Airway epithelial cell (primary cell): ENCODE measurements around the gene USP27X. TPM values are rescaled to one million over a fixed set of nuclear protein-coding genes. Genes with fewer than 3 reads are reported as not detected.

Experiments
- total RNA-seq: library from RNA; depleted of rRNA; stranded (reverse); fragments of >200 nt; gene quantifications from 2 replicates; pipeline ENCODE4 v1.2.3, GENCODE V29; 2015

Gene USP27X
- total RNA-seq: 1.2 and 2.0 TPM in 2 replicates

DNA sequence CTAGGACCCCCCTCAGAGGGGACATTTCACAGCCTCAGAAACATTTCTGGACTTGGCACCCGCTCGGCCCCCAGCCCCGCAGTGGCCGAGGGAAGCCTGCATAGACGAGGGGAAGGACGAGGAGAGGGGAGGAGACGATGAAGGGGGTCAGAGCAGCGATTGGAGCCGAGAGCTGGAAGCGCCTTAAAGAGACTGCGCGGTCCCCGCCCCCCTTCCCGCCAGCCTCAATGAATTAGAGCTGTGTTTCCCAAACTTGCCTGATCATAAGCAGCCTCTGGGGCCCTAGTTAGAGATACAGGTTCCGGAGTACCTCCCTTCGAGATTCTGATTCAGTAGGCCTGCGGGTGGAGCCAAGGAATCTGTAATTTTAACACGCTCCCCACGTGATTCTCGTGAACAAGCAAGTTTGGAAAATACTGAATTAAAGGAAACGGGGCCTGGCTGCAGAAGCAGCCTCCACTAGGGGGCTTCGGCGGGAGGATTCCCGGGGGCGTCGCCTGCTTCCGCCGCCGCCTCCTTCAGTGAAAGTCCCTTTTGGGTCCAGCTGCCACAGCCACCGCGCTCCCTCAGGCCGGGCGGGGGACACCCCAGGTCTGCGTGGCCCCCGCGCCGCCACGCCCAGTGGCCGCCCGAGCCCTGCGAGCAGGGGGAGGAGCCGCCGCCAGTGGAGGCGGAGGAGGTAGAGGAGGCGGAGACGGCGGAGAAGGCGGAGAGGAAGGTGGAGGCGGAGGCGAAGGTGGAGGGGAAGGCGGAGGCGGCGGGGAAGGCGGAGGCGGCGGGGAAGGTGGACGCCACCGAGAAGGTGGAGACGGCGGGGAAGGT is at the start of gene USP27X:
TSS of gene USP27X (plus strand) at position 651 of the 822 bp plus-strand sequence. CDS start 824 bp downstream, outside the sequence.

DNA sequence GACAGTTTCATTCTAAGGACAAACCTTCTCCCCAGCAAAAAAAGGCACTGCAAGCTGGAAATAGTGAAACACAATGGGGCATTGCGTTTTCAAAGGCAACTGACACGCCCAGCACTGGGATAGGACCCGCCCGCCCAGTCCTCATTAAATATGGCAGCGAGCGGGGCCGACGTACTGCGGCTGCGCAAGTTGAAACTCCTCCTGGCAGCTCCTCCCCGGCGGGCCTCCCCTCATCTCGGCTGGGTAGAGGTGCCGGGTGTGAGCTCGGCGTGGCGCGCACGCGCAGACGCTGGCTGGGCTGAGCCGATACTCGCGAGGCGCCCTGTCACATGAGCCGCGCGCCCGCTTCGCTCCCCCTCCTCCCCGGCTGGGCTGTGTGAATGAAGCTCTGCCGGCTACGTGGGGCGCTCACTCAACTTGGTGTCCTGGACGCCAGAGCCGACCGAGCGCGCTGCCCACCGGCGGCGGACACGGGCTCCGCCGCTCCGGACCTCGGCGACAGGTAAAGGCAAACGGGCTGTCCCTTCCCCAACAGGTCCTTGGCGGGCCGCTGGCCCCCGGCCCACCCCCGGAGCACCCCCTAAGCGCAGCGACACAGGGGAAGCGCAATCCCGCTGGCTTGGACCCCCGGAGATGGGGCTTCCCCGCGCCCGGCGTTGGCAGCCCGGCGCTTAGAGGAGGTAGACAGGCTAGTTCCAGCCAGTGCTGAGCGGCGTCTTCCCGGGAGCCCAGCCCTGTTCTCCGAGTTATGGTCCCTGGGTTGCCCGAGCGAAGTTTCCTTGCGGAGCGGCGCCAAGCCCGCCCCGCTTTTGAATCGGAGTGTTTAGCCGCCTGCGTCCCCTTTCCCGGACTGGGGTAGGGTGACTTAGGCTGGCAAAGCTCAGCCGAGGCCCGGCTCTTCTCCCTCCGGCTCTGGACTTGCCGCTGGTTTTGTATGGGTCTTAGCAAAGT is 43.3 kb downstream of the USP27X start, which contains the start of gene CLCN5:
TSS of gene CLCN5 (plus strand) at position 306 of the 951 bp plus-strand sequence. CDS start 2,703 bp downstream, outside the sequence.

Other genes with a start within 250 kb of the USP27X start
- gene PAGE1, start 183.5 kb upstream of the USP27X start, total RNA-seq: not detected in 2 replicates
- not detected in 2 replicates for gene PAGE4, start 50.2 kb upstream of the USP27X start, total RNA-seq
- 2.5 and 3.3 TPM in 2 replicates for gene CLCN5, start 43.1 kb downstream of the USP27X start, total RNA-seq